B cell (primary cell): Measurements from ENCODE around the gene PTPN20.
"Not testable (repeated sequence)": the region's sequence is repeated elsewhere in the genome, so short reads cannot be mapped to it uniquely, and the experiment has no call there.

ENCODE experiments used
- EZH2 ChIP-seq: IDR thresholded peaks from 2 replicates; pipeline ENCODE4 v1.6.1; 2012; ENCODE audit warnings: borderline replicate concordance, low read depth, mild to moderate bottlenecking, moderate library complexity, low read length; ENCODE audit not compliant: insufficient read depth, poor library complexity, severe bottlenecking
- TF ChIP-seq, protein P1 (sequence below): fragments of 200-600 bp; IDR thresholded peaks from one replicate; pipeline ENCODE4 v1.8.0; 2022; ENCODE audit warnings: antibody characterized with exemption, mild to moderate bottlenecking

GRCh38 chr10:46925853-46926252 lies 14.6 kb downstream of the PTPN20 start:
- TF ChIP-seq, protein P1, sequence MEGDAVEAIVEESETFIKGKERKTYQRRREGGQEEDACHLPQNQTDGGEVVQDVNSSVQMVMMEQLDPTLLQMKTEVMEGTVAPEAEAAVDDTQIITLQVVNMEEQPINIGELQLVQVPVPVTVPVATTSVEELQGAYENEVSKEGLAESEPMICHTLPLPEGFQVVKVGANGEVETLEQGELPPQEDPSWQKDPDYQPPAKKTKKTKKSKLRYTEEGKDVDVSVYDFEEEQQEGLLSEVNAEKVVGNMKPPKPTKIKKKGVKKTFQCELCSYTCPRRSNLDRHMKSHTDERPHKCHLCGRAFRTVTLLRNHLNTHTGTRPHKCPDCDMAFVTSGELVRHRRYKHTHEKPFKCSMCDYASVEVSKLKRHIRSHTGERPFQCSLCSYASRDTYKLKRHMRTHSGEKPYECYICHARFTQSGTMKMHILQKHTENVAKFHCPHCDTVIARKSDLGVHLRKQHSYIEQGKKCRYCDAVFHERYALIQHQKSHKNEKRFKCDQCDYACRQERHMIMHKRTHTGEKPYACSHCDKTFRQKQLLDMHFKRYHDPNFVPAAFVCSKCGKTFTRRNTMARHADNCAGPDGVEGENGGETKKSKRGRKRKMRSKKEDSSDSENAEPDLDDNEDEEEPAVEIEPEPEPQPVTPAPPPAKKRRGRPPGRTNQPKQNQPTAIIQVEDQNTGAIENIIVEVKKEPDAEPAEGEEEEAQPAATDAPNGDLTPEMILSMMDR = not testable (repeated sequence)
- TF ChIP-seq EZH2 = not testable (repeated sequence)
